GM18951 (cell line): ENCODE results near the gene ACY1.

Experiments
- POLR2A ChIP-seq: IDR thresholded peaks from 4 replicates; pipeline ENCODE4 v1.6.1; 2011; ENCODE audit warnings: mild to moderate bottlenecking; ENCODE audit not compliant: insufficient read length, insufficient read depth; ENCODE audit errors: extremely low read depth
- in situ Hi-C: fragments of 300-500 bp; cut with MboI; formaldehyde crosslinking; loops from one replicate; pipeline ENCODE4 v1.12.0; 2022; ENCODE audit warnings: low sequenced_read_pairs, mixed read lengths, inconsistent platforms; ENCODE audit not compliant: unreplicated experiment

ACY1 gene

GRCh38 chr3:51954105-51954504 lies 29.2 kb upstream of the ACY1 start:
- in situ Hi-C loops = no loop called here
- TF ChIP-seq POLR2A = no peak

GRCh38 chr3:51954713-51955112 lies 28.6 kb upstream of the ACY1 start:
- in situ Hi-C loops = no loop called here
- no peak for TF ChIP-seq POLR2A

DNA sequence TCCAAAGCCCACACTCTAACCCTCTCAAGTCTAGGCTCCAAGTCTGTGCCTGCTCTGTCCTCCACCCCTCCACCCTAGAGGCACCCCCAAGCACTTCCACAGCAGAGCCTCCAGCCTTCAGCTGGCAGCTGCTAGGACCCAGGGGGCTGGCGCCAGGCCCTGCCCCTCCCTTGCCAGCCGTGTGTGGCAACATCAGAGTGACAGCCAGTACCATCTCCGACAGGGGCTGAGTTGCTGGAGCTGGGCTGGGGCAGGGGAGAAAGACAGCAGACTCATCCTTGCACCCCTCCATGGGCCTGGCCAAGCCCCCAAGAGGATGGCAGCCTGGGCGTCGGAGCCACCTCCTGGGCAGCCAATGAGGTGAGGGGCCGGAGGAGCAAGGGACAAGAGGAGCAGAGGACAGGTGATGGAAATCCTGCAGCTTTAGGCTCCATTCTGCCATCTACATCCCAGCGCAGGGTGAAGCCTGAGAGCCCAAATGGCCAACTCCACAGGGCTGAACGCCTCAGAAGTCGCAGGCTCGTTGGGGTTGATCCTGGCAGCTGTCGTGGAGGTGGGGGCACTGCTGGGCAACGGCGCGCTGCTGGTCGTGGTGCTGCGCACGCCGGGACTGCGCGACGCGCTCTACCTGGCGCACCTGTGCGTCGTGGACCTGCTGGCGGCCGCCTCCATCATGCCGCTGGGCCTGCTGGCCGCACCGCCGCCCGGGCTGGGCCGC lies 28.0 kb upstream of the ACY1 start, which contains the start of gene GPR62:
TSS of gene GPR62 (plus strand) at position 207 of the 718 bp plus-strand sequence. CDS start at position 479, 272 bp downstream.
- in situ Hi-C loops = no loop called here

DNA sequence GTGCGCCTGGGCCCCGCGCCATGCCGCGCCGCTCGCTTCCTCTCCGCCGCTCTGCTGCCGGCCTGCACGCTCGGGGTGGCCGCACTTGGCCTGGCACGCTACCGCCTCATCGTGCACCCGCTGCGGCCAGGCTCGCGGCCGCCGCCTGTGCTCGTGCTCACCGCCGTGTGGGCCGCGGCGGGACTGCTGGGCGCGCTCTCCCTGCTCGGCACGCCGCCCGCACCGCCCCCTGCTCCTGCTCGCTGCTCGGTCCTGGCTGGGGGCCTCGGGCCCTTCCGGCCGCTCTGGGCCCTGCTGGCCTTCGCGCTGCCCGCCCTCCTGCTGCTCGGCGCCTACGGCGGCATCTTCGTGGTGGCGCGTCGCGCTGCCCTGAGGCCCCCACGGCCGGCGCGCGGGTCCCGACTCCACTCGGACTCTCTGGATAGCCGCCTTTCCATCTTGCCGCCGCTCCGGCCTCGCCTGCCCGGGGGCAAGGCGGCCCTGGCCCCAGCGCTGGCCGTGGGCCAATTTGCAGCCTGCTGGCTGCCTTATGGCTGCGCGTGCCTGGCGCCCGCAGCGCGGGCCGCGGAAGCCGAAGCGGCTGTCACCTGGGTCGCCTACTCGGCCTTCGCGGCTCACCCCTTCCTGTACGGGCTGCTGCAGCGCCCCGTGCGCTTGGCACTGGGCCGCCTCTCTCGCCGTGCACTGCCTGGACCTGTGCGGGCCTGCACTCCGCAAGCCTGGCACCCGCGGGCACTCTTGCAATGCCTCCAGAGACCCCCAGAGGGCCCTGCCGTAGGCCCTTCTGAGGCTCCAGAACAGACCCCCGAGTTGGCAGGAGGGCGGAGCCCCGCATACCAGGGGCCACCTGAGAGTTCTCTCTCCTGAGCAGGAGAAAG lies 27.2 kb upstream of the ACY1 start:
- in situ Hi-C loops = no loop called here
- no peak for TF ChIP-seq POLR2A

More for the DNA sequence above, 28.0 kb upstream of the ACY1 start, which contains the start of gene GPR62:
- no peak for TF ChIP-seq POLR2A

GRCh38 chr3:51957520-51958205 lies 25.7 kb upstream of the ACY1 start:
- TF ChIP-seq POLR2A = no peak
- in situ Hi-C loops = no loop called here

- no peak for TF ChIP-seq POLR2A
- in situ Hi-C loops = no loop called here
Observed at GRCh38 chr3:51958603-51959521, 24.5 kb upstream of the ACY1 start.

DNA sequence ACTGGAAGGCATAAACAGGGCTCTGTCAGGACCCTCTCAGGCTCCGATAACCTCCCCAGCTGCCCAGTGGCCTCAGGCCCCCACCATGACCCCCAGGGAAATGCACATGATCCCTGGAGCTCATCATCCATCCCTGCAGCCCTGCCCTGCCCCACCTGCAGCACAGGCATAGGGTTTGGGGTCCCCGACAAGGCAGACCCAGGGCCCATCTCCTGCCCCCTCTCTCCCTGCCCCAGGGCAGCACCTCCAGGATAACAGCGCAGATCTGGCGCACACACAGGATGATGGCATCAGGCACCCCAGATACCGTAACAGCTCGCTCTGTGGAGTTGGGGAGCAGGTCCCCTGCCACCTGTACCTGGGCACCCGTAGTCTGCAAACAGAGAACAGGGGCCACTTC lies 23.7 kb upstream of the ACY1 start:
- in situ Hi-C loops = no loop called here
- TF ChIP-seq POLR2A = no peak

DNA sequence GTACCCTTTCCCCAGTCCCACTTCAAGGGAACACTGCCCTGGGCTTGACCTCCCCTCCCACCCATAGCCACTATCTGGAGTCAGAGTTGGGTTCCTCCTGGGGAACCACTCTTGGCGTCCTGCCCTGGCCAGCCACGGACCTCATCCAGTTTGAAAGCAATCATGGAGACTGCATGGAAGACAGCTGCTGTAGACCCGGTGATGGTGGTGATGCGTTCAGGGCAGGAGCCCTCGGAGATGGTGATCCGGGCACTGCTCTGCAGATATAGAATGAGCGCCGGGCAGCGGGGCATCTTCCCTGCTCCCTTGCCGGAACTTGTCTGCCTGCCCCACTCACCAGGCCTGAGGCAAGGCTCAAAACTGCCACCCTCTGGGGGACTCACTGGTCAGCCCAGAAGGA lies 22.9 kb upstream of the ACY1 start:
- TF ChIP-seq POLR2A = no peak
- in situ Hi-C loops = no loop called here

DNA sequence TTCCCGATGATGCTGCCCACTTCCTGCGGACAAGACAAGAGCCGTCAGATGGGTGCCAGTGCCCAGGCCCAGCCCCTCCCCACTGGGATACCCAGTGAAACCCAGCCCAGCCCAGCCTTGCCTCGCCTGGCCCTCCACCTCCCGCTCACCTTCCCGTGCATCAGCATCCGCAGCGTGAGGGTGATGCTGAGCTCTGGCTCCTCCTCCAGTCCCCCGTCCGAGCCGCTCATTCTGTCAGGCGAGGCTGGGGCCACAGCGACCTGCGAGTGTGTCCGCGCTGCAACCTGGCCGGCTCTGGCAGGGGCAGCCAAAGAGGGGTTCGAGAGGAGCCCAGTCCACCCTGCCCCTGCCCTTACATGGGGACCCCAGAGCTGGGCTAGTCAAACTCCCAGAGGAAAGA lies 22.3 kb upstream of the ACY1 start:
- no peak for TF ChIP-seq POLR2A
- in situ Hi-C loops = no loop called here

DNA sequence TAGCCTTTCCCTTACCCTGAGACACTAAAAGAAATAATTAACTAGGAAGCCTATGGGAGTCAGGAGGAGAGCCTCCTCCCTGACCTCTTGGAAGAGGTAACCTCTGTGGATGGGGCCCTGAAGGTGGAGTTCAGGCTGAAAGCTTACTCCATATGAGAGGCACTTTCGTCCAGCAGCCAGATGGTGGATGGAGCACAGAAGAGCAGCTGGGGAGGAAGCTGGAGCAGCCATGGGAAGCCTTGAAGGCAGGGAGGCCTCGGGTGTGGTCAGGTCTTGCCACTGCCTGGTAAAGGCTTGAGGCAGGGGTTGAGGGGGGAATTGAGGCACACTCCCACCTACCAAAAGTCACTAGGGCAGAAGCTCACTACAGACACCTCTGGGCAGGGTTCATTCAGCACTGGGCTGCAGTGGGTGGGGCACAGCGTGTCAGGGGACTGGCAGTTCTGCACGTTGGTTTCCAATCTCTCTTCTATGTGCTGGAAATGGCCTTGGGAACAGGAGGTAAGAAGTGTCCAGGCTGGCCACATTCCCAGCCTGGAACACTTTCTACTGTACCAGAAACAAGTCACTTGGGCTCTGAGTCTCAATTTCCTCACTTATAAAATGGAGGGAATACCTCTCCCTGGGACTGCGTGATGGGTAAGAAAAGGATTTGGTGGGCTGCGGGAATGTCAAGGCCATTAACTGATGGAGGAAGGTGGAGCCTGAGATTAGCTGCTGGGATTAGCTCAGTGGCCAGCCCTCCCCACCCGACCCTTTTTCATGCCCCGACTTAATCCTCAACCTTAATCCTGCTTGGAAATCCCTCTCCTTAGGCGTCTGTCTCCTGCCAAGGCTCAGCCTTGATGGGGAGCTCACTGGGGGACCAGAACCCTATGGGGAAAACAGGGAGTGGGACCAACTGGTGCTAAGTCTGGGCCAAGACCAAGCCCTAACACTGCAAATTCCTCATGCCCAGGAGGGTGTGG lies 21.4 kb upstream of the ACY1 start:
- no peak for TF ChIP-seq POLR2A
- in situ Hi-C loops = no loop called here

GRCh38 chr3:51962854-51963530 lies 20.3 kb upstream of the ACY1 start:
- in situ Hi-C loops = no loop called here
- TF ChIP-seq POLR2A = no peak
